ENCODE data around the gene CAV3.

GRCh38 chr3:8737301-8737700 is 3.7 kb downstream of the CAV3 start:
- TF ChIP-seq POLR2A (IDR thresholded peaks at IDR 0.05) (no peak), CTCF (IDR thresholded peaks at IDR 0.05) (no peak)

All from ovary (tissue), 3 donors.